ENCODE data around the gene IL6ST.

- TF ChIP-seq CTCF (IDR thresholded peaks at IDR 0.05; ENCODE audit: low read depth, low read length) (no peak), EZH2phosphoT487 (IDR thresholded peaks at IDR 0.05; ENCODE audit: low read depth) (no peak)
Measured at GRCh38 chr5:55900776-55901175, 94.0 kb downstream of the IL6ST start.
